K562 (cell line): ENCODE data around the gene HOXB8. TPM values are rescaled to one million over a fixed set of nuclear protein-coding genes. Genes with fewer than 3 reads are reported as not detected.

Experiments
- ATAC-seq: fragments of 200-7000 bp; cut with Tn5 transposase; 3 replicates; pipeline ENCODE4 v1.9.1; 2020; ENCODE audit warnings: moderate library complexity
- BruUV-seq: library from RNA; stranded (reverse); fragments of 400-500 nt; replicated peaks from 2 replicates; lab custom pipeline; 2021; lab: Mats Ljungman, UMichigan
- CTCF ChIA-PET: fragments of 300-600 bp; formaldehyde crosslinking; extraction: SDS; loops from one replicate; lab custom pipeline; 2021; ENCODE audit warnings: low intra/inter-chr PET ratio; lab: Yijun Ruan, JAX
- POLR2A ChIA-PET: fragments of 300-600, 350-650 bp; sonication (Branson Sonifier 250); formaldehyde crosslinking; extraction: SDS; loops from one replicate; lab custom pipeline; 2021; ENCODE audit warnings: antibody characterized with exemption, inconsistent platforms; lab: Yijun Ruan, JAX
- DNase-seq, 4 experiments: peaks; one replicate each; pipeline versions ENCODE4 v3.0.0 to v3.0.0-alpha.2; 2011 to 2018; ENCODE audit warnings: low spot score in 3 of 4, mixed read lengths in 3 of 4; ENCODE audit errors: extremely low read depth in 1 of 4
- FAIRE-seq: peaks from 2 replicates; lab custom pipeline; 2011; peaks lifted over from hg19 to GRCh38; lab: Jason Lieb, UNC
- H2AFZ ChIP-seq: 2 replicates; pipeline ENCODE4 v1.6.0; 2011; ENCODE audit warnings: low read depth, low read length, control low read depth, inconsistent platforms
- H3K27ac ChIP-seq: fragments of 200-600 bp; 3 replicates; pipeline ENCODE4 v1.8.0; 2011; ENCODE audit warnings: low read depth, mild to moderate bottlenecking, control low read depth, inconsistent platforms, low read length, moderate library complexity, mixed read lengths; ENCODE audit errors: extremely low read depth
- H3K27me3 ChIP-seq, 2 experiments: fragments of 300-600 bp in 1 of 2; 2 replicates in 1 of 2; 3 replicates in 1 of 2; pipeline versions ENCODE4 v1.6.0 to v1.8.0; 2011; ENCODE audit warnings: inconsistent platforms in 2 of 2, low read length in 2 of 2, mild to moderate bottlenecking in 1 of 2, mixed read lengths in 1 of 2, moderate library complexity in 1 of 2; ENCODE audit not compliant: control insufficient read depth in 2 of 2, insufficient read depth in 2 of 2
- H3K36me3 ChIP-seq: fragments of 300-600 bp; 3 replicates; pipeline ENCODE4 v1.8.0; 2011; ENCODE audit warnings: mild to moderate bottlenecking, low read length, inconsistent platforms; ENCODE audit not compliant: control insufficient read depth, insufficient read depth
- H3K4me1 ChIP-seq, 2 experiments: fragments of 200-600 bp in 1 of 2; replicated peaks in 1 of 2; 2 replicates in 1 of 2; 3 replicates in 1 of 2; pipeline versions ENCODE4 v1.5.1 to v1.8.0; 2011; ENCODE audit warnings: inconsistent platforms in 2 of 2, low read length in 2 of 2, mild to moderate bottlenecking in 1 of 2, mixed read lengths in 1 of 2, moderate library complexity in 1 of 2; ENCODE audit not compliant: control insufficient read depth in 2 of 2, insufficient read depth in 2 of 2
- H3K4me2 ChIP-seq: 2 replicates; pipeline ENCODE4 v1.6.1; 2011; ENCODE audit warnings: low read length, control low read depth, inconsistent platforms, mixed read lengths; ENCODE audit not compliant: insufficient read depth
- H3K4me3 ChIP-seq: fragments of 200-600 bp; sonication (generic), shearing (Covaris generic); 2 replicates; pipeline ENCODE4 v1.5.1; 2016; ENCODE audit warnings: control low read depth, inconsistent platforms
- H3K79me2 ChIP-seq: fragments of 200-600 bp; 3 replicates; pipeline ENCODE4 v1.8.0; 2011; ENCODE audit warnings: low read length, inconsistent platforms; ENCODE audit not compliant: control insufficient read depth, insufficient read depth
- H3K9ac ChIP-seq, 2 experiments: 2 replicates each; pipeline versions ENCODE4 v1.6.0 to v1.6.1; 2011; ENCODE audit warnings: low read depth in 2 of 2, low read length in 2 of 2, control low read depth in 1 of 2, inconsistent platforms in 1 of 2, mild to moderate bottlenecking in 1 of 2, mixed read lengths in 1 of 2; ENCODE audit not compliant: insufficient read depth in 1 of 2
- H3K9me1 ChIP-seq: one replicate; pipeline ENCODE4 v1.6.0; 2011; ENCODE audit warnings: inconsistent platforms, mild to moderate bottlenecking, low read length, moderate library complexity; ENCODE audit not compliant: control insufficient read depth, insufficient read depth
- H3K9me3 ChIP-seq: replicated peaks from 2 replicates; pipeline ENCODE4 v1.5.1; 2011; ENCODE audit warnings: low read depth, low read length, inconsistent platforms; ENCODE audit not compliant: control insufficient read depth, insufficient read depth
- H4K20me1 ChIP-seq: replicated peaks from 2 replicates; pipeline ENCODE4 v1.6.1; 2011; ENCODE audit warnings: low read length, inconsistent platforms, mixed read lengths; ENCODE audit not compliant: control insufficient read depth, insufficient read depth
- CCNT2 ChIP-seq: IDR thresholded peaks from 2 replicates; pipeline ENCODE4 v1.6.1; 2011; ENCODE audit warnings: borderline replicate concordance, low read depth, mild to moderate bottlenecking, moderate library complexity, mixed read lengths, low read length; ENCODE audit not compliant: insufficient read length; ENCODE audit errors: extremely low read depth
- NBN ChIP-seq: fragments of 450-650 bp; IDR thresholded peaks from 2 replicates; pipeline ENCODE4 v1.6.1; 2016; ENCODE audit warnings: low read depth, mild to moderate bottlenecking
- YBX1 ChIP-seq: fragments of 450-650 bp; IDR thresholded peaks from 2 replicates; pipeline ENCODE4 v1.7.1; 2016; ENCODE audit warnings: mild to moderate bottlenecking
- ZFX ChIP-seq: sonication (generic); formaldehyde crosslinking; IDR thresholded peaks from 2 replicates; pipeline ENCODE4 v1.8.0; 2022; ENCODE audit warnings: mild to moderate bottlenecking, missing genetic modification reagents, moderate library complexity
- ZNF124 ChIP-seq: sonication (generic); formaldehyde crosslinking; IDR thresholded peaks from 2 replicates; pipeline ENCODE4 v1.8.1; 2022; ENCODE audit warnings: missing genetic modification reagents
- ZNF217 ChIP-seq: sonication (generic); formaldehyde crosslinking; IDR thresholded peaks from 2 replicates; pipeline ENCODE4 v1.8.0; 2022; ENCODE audit warnings: mild to moderate bottlenecking, missing genetic modification reagents
- WGBS: fragments of 100-300 bp; shearing (Covaris generic); methylation state at CpG from one replicate; pipeline ENCODE4 v1.1.6; 2016; ENCODE audit warnings: low coverage, mixed read lengths; ENCODE audit not compliant: insufficient coverage; ENCODE audit errors: missing lambda C conversion rate; 5-methylcytosine and 5-hydroxymethylcytosine counted together
- in situ Hi-C: fragments of 300-500 bp; cut with MboI; formaldehyde crosslinking; loops from 4 replicates; pipeline ENCODE4 v1.15.0; 2018; ENCODE audit warnings: inconsistent platforms, mixed read lengths
- intact Hi-C: fragments of 100-400 bp; cut with micrococcal nuclease; formaldehyde crosslinking; loops from 2 replicates; pipeline ENCODE4 v1.14.2; 2022
- polyA plus RNA-seq, 8 experiments: library from polyadenylated mRNA; depleted of rRNA in 4 of 8; stranded (reverse) in 5 of 8; unstranded in 3 of 8; fragments of >200 nt; fragmentation: Nextera tagmentation in 2 of 8; fragmentation: Illumina TruSeq in 1 of 8; extraction: Ambion mirVana in 2 of 8; extraction: Trizol in 1 of 8; gene quantifications; 2 replicates each; pipeline versions ENCODE4 v1.2.1 to v1.2.3, GENCODE V29; 2011 to 2014; ENCODE audit warnings: inconsistent platforms in 1 of 8, missing spikeins in 1 of 8
- total RNA-seq, 7 experiments: library from RNA; depleted of rRNA in 6 of 7; stranded (reverse); fragments of >200 nt in 6 of 7; fragmentation: Illumina TruSeq in 2 of 7; extraction: Trizol in 2 of 7; gene quantifications; 2 replicates each; pipeline versions ENCODE4 v1.2.1 to v1.2.3, GENCODE V29; 2011 to 2021; ENCODE audit warnings: low replicate concordance in 1 of 7
- TF ChIP-seq, protein P1 (sequence below): fragments of 450-650 bp; IDR thresholded peaks from 2 replicates; pipeline ENCODE4 v1.6.1; 2017; ENCODE audit warnings: antibody characterized with exemption, mild to moderate bottlenecking

HOXB8 gene
- total and polyA plus RNA-seq, 9 of the 15 experiments (the other 6 are each of a cell fraction or from before 2014, with no cell fraction given), result 0.52 to 23.8 (median 3.6) TPM

- 14% methylated on average over 1 of the region's 1 CpG for WGBS
- FAIRE-seq, result peak; percentile 48
- H3K4me1 ChIP-seq, result peaks cover 49 to 69% of the 10 kb centered on the region in 2 experiments
- peak in 1 of 4 experiments; percentile 11 for DNase-seq
- H3K79me2 ChIP-seq, result peaks cover 100% of the 10 kb centered on the region
- ATAC-seq, result peak; percentile 6; the same call in 2 of the 3 replicates
- intact Hi-C loops (no loop called here), in situ Hi-C loops (no loop called here)
- H3K36me3 ChIP-seq, result peaks cover 89% of the 10 kb centered on the region
- peak overlapping the region; percentile 44; the same call in 2 of the 3 replicates for H3K27ac ChIP-seq
- no peaks in the 10 kb centered on the region for H3K9me3 ChIP-seq
- H3K9me1 ChIP-seq, result no peaks in the 10 kb centered on the region
- no peaks in the 10 kb centered on the region; the same call in 1 of the 2 replicates for H4K20me1 ChIP-seq
- ChIA-PET POLR2A (interaction anchor here (1.1 to 2.2 kb wide), 2 partner anchors 12 to 17 kb away, joined by 6 to 9 read pairs; no protein-coding TSS in a partner anchor), CTCF (no interaction called here)
- no peak overlapping the region for H2AFZ ChIP-seq
- no TSS peak for BruUV-seq
- H3K27me3 ChIP-seq, result no peaks in the 10 kb centered on the region
- TF ChIP-seq ZNF124 (CRISPR knock-in tag), result no peak
- TF ChIP-seq YBX1, result no peak
- no peak for TF ChIP-seq ZNF217
- TF ChIP-seq CCNT2, result no peak
- 0 out of 2 replicates have a peak, but pooled peaks have one; percentile 12 for TF ChIP-seq ZFX
- TF ChIP-seq NBN, result no peak
- TF ChIP-seq, protein P1, sequence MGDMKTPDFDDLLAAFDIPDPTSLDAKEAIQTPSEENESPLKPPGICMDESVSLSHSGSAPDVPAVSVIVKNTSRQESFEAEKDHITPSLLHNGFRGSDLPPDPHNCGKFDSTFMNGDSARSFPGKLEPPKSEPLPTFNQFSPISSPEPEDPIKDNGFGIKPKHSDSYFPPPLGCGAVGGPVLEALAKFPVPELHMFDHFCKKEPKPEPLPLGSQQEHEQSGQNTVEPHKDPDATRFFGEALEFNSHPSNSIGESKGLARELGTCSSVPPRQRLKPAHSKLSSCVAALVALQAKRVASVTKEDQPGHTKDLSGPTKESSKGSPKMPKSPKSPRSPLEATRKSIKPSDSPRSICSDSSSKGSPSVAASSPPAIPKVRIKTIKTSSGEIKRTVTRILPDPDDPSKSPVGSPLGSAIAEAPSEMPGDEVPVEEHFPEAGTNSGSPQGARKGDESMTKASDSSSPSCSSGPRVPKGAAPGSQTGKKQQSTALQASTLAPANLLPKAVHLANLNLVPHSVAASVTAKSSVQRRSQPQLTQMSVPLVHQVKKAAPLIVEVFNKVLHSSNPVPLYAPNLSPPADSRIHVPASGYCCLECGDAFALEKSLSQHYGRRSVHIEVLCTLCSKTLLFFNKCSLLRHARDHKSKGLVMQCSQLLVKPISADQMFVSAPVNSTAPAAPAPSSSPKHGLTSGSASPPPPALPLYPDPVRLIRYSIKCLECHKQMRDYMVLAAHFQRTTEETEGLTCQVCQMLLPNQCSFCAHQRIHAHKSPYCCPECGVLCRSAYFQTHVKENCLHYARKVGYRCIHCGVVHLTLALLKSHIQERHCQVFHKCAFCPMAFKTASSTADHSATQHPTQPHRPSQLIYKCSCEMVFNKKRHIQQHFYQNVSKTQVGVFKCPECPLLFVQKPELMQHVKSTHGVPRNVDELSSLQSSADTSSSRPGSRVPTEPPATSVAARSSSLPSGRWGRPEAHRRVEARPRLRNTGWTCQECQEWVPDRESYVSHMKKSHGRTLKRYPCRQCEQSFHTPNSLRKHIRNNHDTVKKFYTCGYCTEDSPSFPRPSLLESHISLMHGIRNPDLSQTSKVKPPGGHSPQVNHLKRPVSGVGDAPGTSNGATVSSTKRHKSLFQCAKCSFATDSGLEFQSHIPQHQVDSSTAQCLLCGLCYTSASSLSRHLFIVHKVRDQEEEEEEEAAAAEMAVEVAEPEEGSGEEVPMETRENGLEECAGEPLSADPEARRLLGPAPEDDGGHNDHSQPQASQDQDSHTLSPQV, result no peak
- peak overlapping the region; percentile 59 for H3K4me2 ChIP-seq
- peak overlapping the region; percentile 24 to 81; a peak in 3 of 4 replicates for H3K9ac ChIP-seq
- H3K4me3 ChIP-seq, result peak overlapping the region; percentile 14; the same call in 1 of the 2 replicates
Measured at GRCh38 chr17:48571826-48572417, 43.2 kb downstream of the HOXB8 start.
